ENCODE measurements around the gene ZNF57.

The ZNF57 gene

DNA sequence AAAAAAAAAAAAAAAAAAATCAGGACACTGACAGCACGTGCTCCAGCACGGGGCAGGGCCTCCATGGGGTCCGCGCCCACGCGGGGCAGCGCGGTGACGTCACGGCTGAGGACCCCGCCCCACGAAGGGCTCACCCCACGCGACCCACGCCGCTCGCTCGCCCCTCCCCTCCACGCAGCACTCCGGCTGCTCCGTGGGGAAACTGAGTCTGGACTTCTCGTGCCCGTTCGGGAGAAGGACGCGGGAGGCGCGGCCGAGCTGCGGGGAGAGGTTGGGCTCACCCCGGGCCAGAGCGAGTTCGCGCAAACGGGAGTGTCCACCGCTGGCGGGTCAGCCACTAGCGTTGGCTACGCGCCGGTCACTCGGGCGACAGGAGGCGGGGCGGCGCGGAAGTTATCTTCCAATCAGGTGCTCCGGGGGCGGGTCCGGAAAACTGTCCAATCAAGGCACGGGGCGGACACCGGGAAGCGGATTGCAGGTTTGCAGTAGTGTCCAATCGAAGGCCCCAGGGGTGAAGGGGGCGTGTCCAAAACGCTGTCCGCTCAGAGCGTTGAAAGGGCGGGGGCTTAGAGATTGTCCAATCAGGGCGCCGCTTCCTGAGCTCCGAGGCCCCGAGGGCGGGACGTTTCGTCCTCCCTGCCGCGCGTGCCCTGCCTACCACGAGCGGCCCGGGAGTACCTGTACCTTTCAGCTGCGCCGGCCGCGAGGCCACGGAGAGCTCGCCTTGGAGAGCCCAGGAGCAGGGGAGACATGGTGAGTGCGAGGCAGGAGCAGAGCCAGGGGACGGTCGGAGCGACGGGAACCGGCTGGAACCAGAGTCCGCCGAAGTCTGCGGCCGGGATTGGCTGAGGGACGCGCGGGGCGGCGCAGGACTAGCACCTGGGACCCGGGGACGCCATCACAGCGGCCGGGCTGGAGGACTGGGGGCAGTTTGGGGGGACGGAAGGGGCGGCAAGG lies at the start of gene ZNF57:
Gene ZNF57, plus strand, starts transcription at position 633 of the 957 bp plus-strand sequence. Its CDS starts 118 bp downstream, at position 751.
- no peaks in the 10 kb centered on the region for H3F3A ChIP-seq (ENCODE audit: insufficient read depth, low read length)
- no peak within 1 kb of the TSS for H3K9ac ChIP-seq (ENCODE audit: low read length)
- H3K9me3 ChIP-seq (ENCODE audit: low read length), result 0 out of 2 replicates have a peak, but pooled peaks cover 5% of the 10 kb centered on the region
- H3K9me2 ChIP-seq (ENCODE audit: low read depth, low read length), result no peaks in the 10 kb centered on the region
- no peaks in the 10 kb centered on the region for H3K36me3 ChIP-seq (ENCODE audit: insufficient read depth, low read length)
- H3K79me2 ChIP-seq (ENCODE audit: insufficient read depth, low read length), result no peaks in the 10 kb centered on the region
- no peak within 1 kb of the TSS for H2AFZ ChIP-seq (ENCODE audit: low read length)
- H3K27me3 ChIP-seq (ENCODE audit: insufficient read depth, low read length), result no peaks in the 10 kb centered on the region
- H3K4me2 ChIP-seq (ENCODE audit: low read length), result no peak within 1 kb of the TSS
- H3K27ac ChIP-seq (ENCODE audit: low read depth, low read length, poor library complexity, severe bottlenecking), result no peak within 1 kb of the TSS
- H3K4me3 ChIP-seq (ENCODE audit: low read depth, low read length, poor library complexity, severe bottlenecking), result no peak within 1 kb of the TSS
- no peaks in the 10 kb centered on the region for H4K20me1 ChIP-seq (ENCODE audit: insufficient read depth, low read length)
- TF ChIP-seq EZH2 (IDR thresholded peaks at IDR 0.05; ENCODE audit: borderline replicate concordance, low read length), result no peak
- TF ChIP-seq, protein P1, sequence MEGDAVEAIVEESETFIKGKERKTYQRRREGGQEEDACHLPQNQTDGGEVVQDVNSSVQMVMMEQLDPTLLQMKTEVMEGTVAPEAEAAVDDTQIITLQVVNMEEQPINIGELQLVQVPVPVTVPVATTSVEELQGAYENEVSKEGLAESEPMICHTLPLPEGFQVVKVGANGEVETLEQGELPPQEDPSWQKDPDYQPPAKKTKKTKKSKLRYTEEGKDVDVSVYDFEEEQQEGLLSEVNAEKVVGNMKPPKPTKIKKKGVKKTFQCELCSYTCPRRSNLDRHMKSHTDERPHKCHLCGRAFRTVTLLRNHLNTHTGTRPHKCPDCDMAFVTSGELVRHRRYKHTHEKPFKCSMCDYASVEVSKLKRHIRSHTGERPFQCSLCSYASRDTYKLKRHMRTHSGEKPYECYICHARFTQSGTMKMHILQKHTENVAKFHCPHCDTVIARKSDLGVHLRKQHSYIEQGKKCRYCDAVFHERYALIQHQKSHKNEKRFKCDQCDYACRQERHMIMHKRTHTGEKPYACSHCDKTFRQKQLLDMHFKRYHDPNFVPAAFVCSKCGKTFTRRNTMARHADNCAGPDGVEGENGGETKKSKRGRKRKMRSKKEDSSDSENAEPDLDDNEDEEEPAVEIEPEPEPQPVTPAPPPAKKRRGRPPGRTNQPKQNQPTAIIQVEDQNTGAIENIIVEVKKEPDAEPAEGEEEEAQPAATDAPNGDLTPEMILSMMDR (IDR thresholded peaks at IDR 0.05; ENCODE audit: low read length), result no peak
- H3K4me1 ChIP-seq (ENCODE audit: insufficient read depth, low read length, severe bottlenecking), result no peaks in the 10 kb centered on the region

DNA sequence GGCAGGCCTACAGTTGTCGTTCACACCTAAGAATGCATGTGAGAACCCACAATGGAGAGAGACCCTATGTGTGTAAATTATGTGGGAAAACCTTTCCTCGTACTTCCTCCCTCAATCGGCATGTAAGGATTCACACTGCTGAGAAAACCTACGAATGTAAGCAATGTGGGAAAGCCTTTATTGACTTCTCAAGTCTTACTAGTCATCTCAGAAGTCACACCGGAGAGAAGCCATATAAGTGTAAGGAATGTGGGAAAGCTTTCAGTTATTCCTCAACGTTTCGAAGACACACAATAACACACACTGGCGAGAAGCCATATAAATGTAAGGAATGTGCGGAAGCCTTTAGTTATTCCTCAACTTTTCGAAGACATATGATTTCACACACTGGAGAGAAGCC lies 48.1 kb upstream of the ZNF57 start:
- Histone ChIP-seq H3K27ac (ENCODE audit: low read depth, low read length, poor library complexity, severe bottlenecking) (no peak overlapping the region), H3K4me2 (ENCODE audit: low read length) (no peak overlapping the region), H3K9me2 (ENCODE audit: low read depth, low read length) (no peaks in the 10 kb centered on the region), H3K79me2 (ENCODE audit: insufficient read depth, low read length) (no peaks in the 10 kb centered on the region), H3K4me3 (ENCODE audit: low read depth, low read length, poor library complexity, severe bottlenecking) (no peak overlapping the region), H3K9ac (ENCODE audit: low read length) (no peak overlapping the region), H3K4me1 (ENCODE audit: insufficient read depth, low read length, severe bottlenecking) (no peaks in the 10 kb centered on the region), H3K9me3 (ENCODE audit: low read length) (peaks cover 50% of the 10 kb centered on the region), H3K36me3 (ENCODE audit: insufficient read depth, low read length) (peaks cover 27% of the 10 kb centered on the region), H3K27me3 (ENCODE audit: insufficient read depth, low read length) (no peaks in the 10 kb centered on the region), H2AFZ (ENCODE audit: low read length) (no peak overlapping the region), H3F3A (ENCODE audit: insufficient read depth, low read length) (no peaks in the 10 kb centered on the region), H4K20me1 (ENCODE audit: insufficient read depth, low read length) (no peaks in the 10 kb centered on the region)
- TF ChIP-seq, protein P1 (IDR thresholded peaks at IDR 0.05; ENCODE audit: low read length), result no peak
- TF ChIP-seq EZH2 (IDR thresholded peaks at IDR 0.05; ENCODE audit: borderline replicate concordance, low read length), result no peak

DNA sequence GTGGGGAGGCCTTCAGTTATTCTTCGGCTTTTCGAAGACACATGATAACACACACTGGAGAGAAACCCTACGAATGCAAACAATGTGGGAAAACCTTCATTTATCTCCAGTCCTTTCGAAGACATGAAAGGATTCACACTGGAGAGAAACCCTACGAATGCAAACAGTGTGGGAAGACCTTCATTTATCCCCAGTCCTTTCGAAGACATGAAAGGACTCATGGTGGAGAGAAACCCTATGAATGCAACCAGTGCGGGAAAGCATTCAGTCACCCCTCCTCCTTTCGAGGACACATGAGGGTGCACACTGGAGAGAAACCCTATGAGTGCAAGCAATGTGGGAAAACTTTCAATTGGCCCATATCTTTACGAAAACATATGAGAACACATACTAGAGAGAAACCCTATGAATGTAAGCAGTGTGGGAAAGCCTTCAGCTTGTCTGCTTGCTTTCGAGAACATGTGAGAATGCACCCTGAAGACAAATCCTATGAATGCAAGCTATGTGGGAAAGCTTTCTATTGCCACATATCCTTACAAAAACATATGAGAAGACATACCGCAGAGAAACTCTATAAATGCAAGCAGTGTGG lies 47.6 kb upstream of the ZNF57 start:
- peaks cover 27% of the 10 kb centered on the region for H3K36me3 ChIP-seq (ENCODE audit: insufficient read depth, low read length)
- no peak overlapping the region for H3K27ac ChIP-seq (ENCODE audit: low read depth, low read length, poor library complexity, severe bottlenecking)
- H3K9me3 ChIP-seq (ENCODE audit: low read length), result peaks cover 50% of the 10 kb centered on the region
- H3K79me2 ChIP-seq (ENCODE audit: insufficient read depth, low read length), result no peaks in the 10 kb centered on the region
- H3K9me2 ChIP-seq (ENCODE audit: low read depth, low read length), result no peaks in the 10 kb centered on the region
- no peaks in the 10 kb centered on the region for H3K4me1 ChIP-seq (ENCODE audit: insufficient read depth, low read length, severe bottlenecking)
- H4K20me1 ChIP-seq (ENCODE audit: insufficient read depth, low read length), result no peaks in the 10 kb centered on the region
- no peak overlapping the region for H3K4me3 ChIP-seq (ENCODE audit: low read depth, low read length, poor library complexity, severe bottlenecking)
- no peaks in the 10 kb centered on the region for H3K27me3 ChIP-seq (ENCODE audit: insufficient read depth, low read length)
- no peaks in the 10 kb centered on the region for H3F3A ChIP-seq (ENCODE audit: insufficient read depth, low read length)
- H3K9ac ChIP-seq (ENCODE audit: low read length), result no peak overlapping the region
- no peak overlapping the region for H2AFZ ChIP-seq (ENCODE audit: low read length)
- no peak overlapping the region for H3K4me2 ChIP-seq (ENCODE audit: low read length)
- TF ChIP-seq, protein P1 (IDR thresholded peaks at IDR 0.05; ENCODE audit: low read length), result no peak
- TF ChIP-seq EZH2 (IDR thresholded peaks at IDR 0.05; ENCODE audit: borderline replicate concordance, low read length), result no peak

All from OCI-LY1 (cell line).